Brain microvascular endothelial cell (primary cell): ENCODE data around the gene AGK.

ENCODE experiments used
- DNase-seq: peaks from one replicate; pipeline ENCODE4 v3.0.0-alpha.2; 2020
- H3K27ac ChIP-seq: fragments of 250-450 bp; sonication (Bioruptor Pico); 2 replicates; pipeline ENCODE4 v1.5.1; 2020; ENCODE audit warnings: mild to moderate bottlenecking, moderate library complexity
- H3K27me3 ChIP-seq: fragments of 250-450 bp; sonication (Bioruptor Pico); replicated peaks from 2 replicates; pipeline ENCODE4 v1.5.1; 2020; ENCODE audit warnings: mild to moderate bottlenecking
- H3K36me3 ChIP-seq: fragments of 250-450 bp; sonication (Bioruptor Pico); replicated peaks from 2 replicates; pipeline ENCODE4 v1.5.1; 2020; ENCODE audit warnings: mild to moderate bottlenecking
- H3K4me3 ChIP-seq: 2 replicates; pipeline ENCODE4 v1.5.1; 2011; ENCODE audit warnings: low read depth, mild to moderate bottlenecking, control low read depth, low read length, moderate library complexity
- in situ Hi-C: cut with HindIII; loops from 2 replicates; pipeline ENCODE4 v1.10.0; 2017; ENCODE audit warnings: low sequenced_read_pairs, low pct_ligation_motif_present
- TF ChIP-seq, protein P1 (sequence below): IDR thresholded peaks from 2 replicates; pipeline ENCODE4 v1.5.1; 2011; ENCODE audit warnings: low read depth, mild to moderate bottlenecking, moderate library complexity, low read length, control low read depth, inconsistent platforms; ENCODE audit errors: missing control alignments

The AGK gene

GRCh38 chr7:141652691-141653090 lies 101.5 kb downstream of the AGK start:
- H3K27me3 ChIP-seq: no peaks in the 10 kb centered on the region
- in situ Hi-C loops: no loop called here
- H3K36me3 ChIP-seq: peaks cover 7% of the 10 kb centered on the region
- DNase-seq: no peak
- no peak overlapping the region for H3K4me3 ChIP-seq
- H3K27ac ChIP-seq: no peak overlapping the region
- TF ChIP-seq, protein P1, sequence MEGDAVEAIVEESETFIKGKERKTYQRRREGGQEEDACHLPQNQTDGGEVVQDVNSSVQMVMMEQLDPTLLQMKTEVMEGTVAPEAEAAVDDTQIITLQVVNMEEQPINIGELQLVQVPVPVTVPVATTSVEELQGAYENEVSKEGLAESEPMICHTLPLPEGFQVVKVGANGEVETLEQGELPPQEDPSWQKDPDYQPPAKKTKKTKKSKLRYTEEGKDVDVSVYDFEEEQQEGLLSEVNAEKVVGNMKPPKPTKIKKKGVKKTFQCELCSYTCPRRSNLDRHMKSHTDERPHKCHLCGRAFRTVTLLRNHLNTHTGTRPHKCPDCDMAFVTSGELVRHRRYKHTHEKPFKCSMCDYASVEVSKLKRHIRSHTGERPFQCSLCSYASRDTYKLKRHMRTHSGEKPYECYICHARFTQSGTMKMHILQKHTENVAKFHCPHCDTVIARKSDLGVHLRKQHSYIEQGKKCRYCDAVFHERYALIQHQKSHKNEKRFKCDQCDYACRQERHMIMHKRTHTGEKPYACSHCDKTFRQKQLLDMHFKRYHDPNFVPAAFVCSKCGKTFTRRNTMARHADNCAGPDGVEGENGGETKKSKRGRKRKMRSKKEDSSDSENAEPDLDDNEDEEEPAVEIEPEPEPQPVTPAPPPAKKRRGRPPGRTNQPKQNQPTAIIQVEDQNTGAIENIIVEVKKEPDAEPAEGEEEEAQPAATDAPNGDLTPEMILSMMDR: no peak

DNA sequence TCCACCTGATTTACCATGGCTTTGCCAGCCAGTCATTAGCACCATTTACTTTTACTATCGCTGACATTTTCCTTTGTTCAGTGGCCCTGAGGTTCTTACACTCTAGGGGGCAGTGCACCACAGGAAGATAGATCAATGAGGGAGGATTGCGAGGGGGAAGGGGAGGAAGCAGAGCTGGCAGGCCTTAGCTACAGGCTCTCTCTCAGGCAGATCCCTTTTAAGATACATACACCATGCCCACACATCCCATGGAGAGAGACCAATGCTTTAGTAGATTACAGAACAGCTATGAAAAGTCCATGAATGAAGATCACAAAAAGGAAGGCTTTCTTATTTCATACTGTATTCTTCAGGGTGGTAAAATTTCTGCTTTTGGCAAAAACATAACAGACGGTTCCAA lies 103.3 kb downstream of the AGK start:
- no peak overlapping the region for H3K27ac ChIP-seq
- peak; percentile 75 for DNase-seq
- in situ Hi-C loops: no loop called here
- peaks cover 12% of the 10 kb centered on the region for H3K36me3 ChIP-seq
- no peaks in the 10 kb centered on the region for H3K27me3 ChIP-seq
- no peak overlapping the region for H3K4me3 ChIP-seq
- TF ChIP-seq, protein P1: peak; percentile 88

GRCh38 chr7:141659501-141659900 lies 108.3 kb downstream of the AGK start:
- Histone ChIP-seq H3K27me3 (no peaks in the 10 kb centered on the region), H3K27ac (no peak overlapping the region), H3K4me3 (no peak overlapping the region), H3K36me3 (peaks cover 14% of the 10 kb centered on the region)
- no peak for DNase-seq
- in situ Hi-C loops: no loop called here
- TF ChIP-seq, protein P1: no peak

GRCh38 chr7:141660259-141660658 lies 109.0 kb downstream of the AGK start:
- no peak for DNase-seq
- Histone ChIP-seq H3K27ac (no peak overlapping the region), H3K27me3 (no peaks in the 10 kb centered on the region), H3K36me3 (peaks cover 14% of the 10 kb centered on the region), H3K4me3 (no peak overlapping the region)
- in situ Hi-C loops: no loop called here
- TF ChIP-seq, protein P1: no peak

GRCh38 chr7:141663081-141663849 lies 112.1 kb downstream of the AGK start:
- no peak overlapping the region for H3K27ac ChIP-seq
- no peak for DNase-seq
- TF ChIP-seq, protein P1: no peak
- in situ Hi-C loops: no loop called here
- no peaks in the 10 kb centered on the region for H3K27me3 ChIP-seq
- no peak overlapping the region for H3K4me3 ChIP-seq
- H3K36me3 ChIP-seq: peaks cover 10% of the 10 kb centered on the region

GRCh38 chr7:141664450-141664849 lies 113.2 kb downstream of the AGK start:
- DNase-seq: no peak
- in situ Hi-C loops: no loop called here
- TF ChIP-seq, protein P1: no peak
- H3K27me3 ChIP-seq: no peaks in the 10 kb centered on the region
- H3K4me3 ChIP-seq: no peak overlapping the region
- H3K36me3 ChIP-seq: peaks cover 6% of the 10 kb centered on the region
- H3K27ac ChIP-seq: no peak overlapping the region
